Measurements from ENCODE around the gene PLEKHD1. TPM values are rescaled to one million over a fixed set of nuclear protein-coding genes. Genes with fewer than 3 reads are reported as not detected.
"Not testable (repeated sequence)": the region's sequence is repeated elsewhere in the genome, so short reads cannot be mapped to it uniquely, and the experiment has no call there.

The PLEKHD1 gene
- total RNA-seq (2014; rRNA removed; shearing (Covaris generic)): 0.31 TPM in 1 of 2 replicates, not detected in the other

DNA sequence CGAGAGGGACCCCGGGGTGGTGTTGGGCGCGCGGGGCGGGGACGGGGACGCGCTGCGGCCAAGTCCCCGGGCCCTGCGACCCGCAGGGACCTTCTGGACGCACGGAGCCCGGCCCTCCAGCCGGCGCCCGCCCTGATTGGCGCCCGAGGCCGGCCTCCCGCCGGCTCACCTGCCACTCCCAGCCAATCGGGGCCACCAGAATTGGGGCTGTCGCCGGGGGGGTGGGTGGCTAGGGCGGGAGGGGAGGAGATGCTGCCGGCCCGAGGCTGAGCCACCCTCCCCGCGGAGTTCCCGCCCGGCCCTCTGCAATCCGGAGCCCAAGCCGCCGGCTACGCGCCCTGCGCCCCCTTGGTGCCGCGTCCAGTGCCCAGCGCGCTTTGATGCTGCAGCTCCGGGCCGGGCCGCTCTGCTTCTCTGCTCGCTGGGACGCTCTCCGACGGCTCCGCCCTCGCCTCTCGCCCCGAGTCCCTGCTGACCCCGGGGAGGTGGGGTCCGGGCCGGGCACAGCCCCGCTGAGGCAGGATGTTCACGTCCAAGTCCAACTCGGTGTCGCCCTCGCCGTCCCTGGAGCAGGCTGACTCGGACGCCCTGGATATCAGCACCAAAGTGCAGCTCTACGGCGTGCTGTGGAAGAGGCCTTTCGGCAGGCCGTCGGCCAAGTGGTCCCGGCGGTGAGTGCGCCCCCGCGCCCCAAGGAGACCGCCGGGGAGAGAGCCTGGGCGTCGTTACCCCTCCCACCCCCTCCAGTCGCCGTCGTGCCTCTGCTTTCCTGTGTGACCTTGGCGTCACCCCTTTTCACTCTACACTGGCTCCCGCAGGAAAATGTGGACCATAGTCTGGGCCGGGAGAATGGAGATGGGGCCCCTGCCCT lies at the start of gene PLEKHD1:
Gene PLEKHD1, plus strand, starts transcription at position 285 of the 871 bp plus-strand sequence. Its CDS starts 238 bp downstream, at position 523.
- peak; percentile 86 for DNase-seq (ENCODE audit: low spot score)
- in situ Hi-C loops (cut with HindIII; ENCODE audit: low sequenced_read_pairs): no loop called here

DNA sequence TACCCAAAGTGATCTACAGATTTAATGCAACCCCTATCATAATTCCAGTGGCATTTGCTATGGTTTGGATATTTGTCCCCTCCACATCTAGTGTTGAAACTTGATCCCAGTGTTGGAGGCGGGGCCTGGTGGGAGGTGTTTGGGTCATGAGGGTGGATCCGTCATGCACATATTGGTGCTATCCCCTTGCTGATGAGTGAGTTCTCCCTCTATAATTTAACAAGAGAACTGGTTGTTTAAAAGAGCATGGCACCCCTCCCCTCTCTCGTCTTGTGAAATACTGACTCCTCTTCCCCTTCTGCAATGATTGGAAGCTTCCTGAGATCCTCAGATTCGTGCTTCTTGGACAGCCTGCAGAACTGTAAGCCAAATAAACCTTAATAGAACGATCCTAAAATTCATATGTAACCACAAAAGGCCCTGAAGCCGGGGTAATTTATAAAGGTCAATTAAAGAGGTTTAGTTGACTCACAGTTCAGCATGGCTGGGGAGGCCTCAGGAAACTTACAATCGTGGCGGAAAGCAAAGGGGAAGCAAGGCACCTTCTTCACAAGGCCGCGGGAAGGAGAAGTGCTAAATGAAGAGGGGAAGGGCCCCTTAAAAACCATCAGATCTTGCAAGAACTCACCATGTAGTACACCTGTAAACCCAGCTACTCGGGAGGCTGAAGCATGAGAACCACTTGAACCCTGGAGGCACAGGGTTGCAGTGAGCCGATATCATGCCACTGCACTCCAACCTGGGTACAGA lies 44.8 kb upstream of the PLEKHD1 start:
- in situ Hi-C loops (cut with HindIII; ENCODE audit: low sequenced_read_pairs): no loop called here
- DNase-seq (ENCODE audit: low spot score): no peak

DNA sequence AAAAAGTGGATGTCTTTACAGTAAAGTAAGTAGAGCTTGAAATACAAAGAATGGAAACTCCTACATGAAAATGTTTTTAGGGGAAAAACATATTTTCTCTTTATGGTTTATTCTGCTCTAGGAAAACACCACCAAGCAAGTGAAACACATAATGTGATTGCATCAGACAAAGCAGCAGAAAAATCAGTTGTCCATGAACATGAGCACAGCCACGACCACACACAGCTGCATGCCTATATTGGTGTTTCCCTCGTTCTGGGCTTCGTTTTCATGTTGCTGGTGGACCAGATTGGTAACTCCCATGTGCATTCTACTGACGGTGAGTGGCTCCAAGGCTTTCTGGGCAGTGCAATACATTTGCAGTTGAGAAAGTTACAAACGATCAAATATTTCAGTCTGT lies 42.6 kb upstream of the PLEKHD1 start:
- in situ Hi-C loops (cut with HindIII; ENCODE audit: low sequenced_read_pairs): no loop called here
- DNase-seq (ENCODE audit: low spot score): no peak

DNA sequence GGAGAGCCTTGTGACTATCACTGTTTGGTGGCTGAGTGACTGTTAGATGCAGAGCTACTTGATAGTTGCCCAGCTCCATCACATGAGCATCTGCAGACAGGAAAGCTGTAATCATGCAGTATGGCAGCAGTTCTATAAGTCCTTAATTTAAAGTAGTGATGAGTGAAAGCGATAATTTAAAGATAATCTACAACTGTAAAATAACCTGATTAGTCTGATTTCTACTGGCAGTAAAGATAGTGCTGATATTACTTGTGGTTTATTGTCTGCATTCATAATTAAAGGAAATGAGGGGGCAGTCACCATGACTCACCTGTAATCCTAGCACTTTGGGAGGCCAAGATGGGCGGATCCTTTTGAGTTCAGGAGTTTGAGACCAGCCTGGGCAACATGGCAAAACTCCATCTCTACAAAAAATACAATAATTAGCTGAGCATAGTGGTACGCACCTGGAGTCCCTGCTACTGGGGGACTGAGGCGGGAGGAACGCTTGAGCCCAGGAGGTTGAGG lies 41.2 kb upstream of the PLEKHD1 start:
- in situ Hi-C loops (cut with HindIII; ENCODE audit: low sequenced_read_pairs): no loop called here
- no peak for DNase-seq (ENCODE audit: low spot score)

DNA sequence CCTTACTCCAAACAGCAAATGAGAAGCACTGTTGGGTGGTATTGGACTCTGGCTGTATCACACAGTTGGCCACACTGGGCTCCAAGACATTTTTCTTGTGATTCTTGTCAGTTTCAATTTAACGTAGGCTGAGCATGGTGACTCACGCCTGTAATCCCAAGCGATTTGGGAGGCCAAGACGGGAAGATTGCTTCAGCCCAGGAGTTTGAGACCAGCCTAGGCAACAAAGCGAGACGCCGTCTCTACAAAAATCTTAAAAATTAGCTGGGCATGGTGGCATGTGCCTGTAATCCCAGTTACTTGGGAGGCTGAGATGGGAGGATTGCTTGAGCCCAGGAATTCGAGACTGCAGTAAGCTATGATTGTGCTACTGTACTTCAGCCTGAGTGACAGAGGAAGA lies 35.3 kb upstream of the PLEKHD1 start:
- in situ Hi-C loops (cut with HindIII; ENCODE audit: low sequenced_read_pairs): no loop called here
- DNase-seq (ENCODE audit: low spot score): no peak

DNA sequence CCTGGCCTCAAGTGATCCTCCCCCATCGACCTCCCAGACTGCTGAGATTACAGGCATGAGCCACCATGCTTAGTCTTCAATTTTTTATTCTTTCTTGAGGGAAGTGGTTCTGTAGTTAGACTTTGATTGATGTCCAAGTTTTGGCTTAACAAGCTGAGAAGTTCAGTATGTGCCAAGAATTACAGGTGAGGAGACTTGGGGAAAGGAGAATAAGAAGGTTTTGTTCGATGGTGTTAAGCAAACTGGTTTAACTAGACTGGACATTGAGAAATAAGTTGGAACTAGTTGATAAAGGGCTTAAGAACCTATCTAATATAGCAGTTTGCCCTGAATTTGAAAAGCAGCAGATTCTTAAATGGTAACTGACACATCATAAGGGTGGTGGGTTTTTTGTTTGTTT lies 32.6 kb upstream of the PLEKHD1 start:
- no peak for DNase-seq (ENCODE audit: low spot score)
- in situ Hi-C loops (cut with HindIII; ENCODE audit: low sequenced_read_pairs): loop anchor here (25.0 kb wide), 1 partner anchor 215 kb away; no protein-coding TSS in a partner anchor

DNA sequence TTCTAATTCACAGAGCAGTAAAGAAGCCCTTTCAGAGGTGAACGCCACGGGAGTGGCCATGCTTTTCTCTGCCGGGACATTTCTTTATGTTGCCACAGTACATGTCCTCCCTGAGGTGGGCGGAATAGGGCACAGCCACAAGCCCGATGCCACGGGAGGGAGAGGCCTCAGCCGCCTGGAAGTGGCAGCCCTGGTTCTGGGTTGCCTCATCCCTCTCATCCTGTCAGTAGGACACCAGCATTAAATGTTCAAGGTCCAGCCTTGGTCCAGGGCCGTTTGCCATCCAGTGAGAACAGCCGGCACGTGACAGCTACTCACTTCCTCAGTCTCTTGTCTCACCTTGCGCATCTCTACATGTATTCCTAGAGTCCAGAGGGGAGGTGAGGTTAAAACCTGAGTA lies 26.2 kb upstream of the PLEKHD1 start:
- in situ Hi-C loops (cut with HindIII; ENCODE audit: low sequenced_read_pairs): loop anchor here (25.0 kb wide), 1 partner anchor 221 kb away; no protein-coding TSS in a partner anchor
- no peak for DNase-seq (ENCODE audit: low spot score)

DNA sequence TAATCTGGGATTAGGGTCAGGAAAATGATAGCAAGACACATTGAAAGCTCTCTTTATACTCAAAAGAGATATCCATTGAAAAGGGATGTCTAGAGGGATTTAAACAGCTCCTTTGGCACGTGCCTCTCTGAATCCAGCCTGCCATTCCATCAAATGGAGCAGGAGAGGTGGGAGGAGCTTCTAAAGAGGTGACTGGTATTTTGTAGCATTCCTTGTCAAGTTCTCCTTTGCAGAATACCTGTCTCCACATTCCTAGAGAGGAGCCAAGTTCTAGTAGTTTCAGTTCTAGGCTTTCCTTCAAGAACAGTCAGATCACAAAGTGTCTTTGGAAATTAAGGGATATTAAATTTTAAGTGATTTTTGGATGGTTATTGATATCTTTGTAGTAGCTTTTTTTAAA lies 25.4 kb upstream of the PLEKHD1 start:
- DNase-seq (ENCODE audit: low spot score): no peak
- in situ Hi-C loops (cut with HindIII; ENCODE audit: low sequenced_read_pairs): loop anchor here (25.0 kb wide), 1 partner anchor 222 kb away; no protein-coding TSS in a partner anchor

DNA sequence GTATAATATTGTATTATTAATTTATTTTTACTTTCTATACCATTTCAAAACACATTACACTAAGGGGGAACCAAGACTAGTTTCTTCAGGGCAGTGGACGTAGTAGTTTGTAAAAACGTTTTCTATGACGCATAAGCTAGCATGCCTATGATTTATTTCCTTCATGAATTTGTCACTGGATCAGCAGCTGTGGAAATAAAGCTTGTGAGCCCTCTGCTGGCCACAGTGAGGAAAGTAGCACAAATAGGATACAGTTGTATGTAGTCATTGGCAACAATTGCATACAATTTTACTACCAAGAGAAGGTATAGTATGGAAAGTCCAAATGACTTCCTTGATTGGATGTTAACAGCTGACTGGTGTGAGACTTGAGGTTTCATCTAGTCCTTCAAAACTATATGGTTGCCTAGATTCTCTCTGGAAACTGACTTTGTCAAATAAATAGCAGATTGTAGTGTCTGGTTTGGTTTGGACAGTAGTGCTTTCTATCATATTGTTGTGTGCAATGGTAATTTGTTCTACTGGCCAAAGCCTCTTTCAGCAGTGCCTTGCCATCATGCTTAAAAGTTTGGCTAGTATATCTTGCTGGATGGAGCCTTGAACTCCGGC lies 24.3 kb upstream of the PLEKHD1 start:
- in situ Hi-C loops (cut with HindIII; ENCODE audit: low sequenced_read_pairs): loop anchor here (25.0 kb wide), 1 partner anchor 223 kb away; no protein-coding TSS in a partner anchor
- peak; percentile 86 for DNase-seq (ENCODE audit: low spot score)

DNA sequence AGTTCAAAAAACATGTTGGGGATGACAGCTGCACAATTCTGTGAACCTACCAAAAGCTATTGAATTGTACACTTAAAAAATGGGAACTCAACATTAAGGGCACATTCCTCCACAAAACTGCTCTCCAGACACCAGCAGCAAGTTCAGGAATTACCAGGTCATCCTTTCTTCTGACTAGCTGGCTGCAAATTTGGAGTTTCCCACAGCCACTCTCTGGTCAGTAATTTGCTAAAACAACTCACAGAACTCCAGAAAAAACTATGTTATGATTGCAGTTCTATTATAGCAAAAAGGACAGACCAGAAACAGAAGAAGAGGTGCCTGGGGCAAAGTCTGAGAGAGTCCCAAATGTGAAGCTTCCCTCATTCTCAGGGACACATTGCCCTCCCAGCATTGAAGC lies 20.1 kb upstream of the PLEKHD1 start:
- in situ Hi-C loops (cut with HindIII; ENCODE audit: low sequenced_read_pairs): loop anchor here (25.0 kb wide), 1 partner anchor 227 kb away; no protein-coding TSS in a partner anchor
- DNase-seq (ENCODE audit: low spot score): no peak

DNA sequence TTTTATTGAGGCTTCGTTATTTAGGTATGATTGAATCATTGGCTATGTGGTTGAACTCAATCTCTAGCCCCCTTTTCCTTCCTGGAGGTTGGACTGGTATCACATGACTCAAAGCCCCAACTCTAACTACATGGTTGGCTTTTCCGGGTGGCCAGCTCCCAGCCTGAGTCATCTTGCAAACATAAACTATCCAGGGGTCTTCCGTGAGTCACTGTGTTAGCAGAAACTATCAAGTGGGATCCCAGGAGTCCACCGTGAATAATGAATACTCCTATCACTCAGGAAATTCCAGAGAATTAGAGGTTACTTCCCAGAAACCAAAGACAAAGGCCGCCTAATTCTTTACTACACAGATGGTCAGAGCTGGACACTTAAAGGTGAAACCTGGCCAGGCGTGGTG lies 19.7 kb upstream of the PLEKHD1 start:
- in situ Hi-C loops (cut with HindIII; ENCODE audit: low sequenced_read_pairs): loop anchor here (25.0 kb wide), 1 partner anchor 228 kb away; no protein-coding TSS in a partner anchor

DNA sequence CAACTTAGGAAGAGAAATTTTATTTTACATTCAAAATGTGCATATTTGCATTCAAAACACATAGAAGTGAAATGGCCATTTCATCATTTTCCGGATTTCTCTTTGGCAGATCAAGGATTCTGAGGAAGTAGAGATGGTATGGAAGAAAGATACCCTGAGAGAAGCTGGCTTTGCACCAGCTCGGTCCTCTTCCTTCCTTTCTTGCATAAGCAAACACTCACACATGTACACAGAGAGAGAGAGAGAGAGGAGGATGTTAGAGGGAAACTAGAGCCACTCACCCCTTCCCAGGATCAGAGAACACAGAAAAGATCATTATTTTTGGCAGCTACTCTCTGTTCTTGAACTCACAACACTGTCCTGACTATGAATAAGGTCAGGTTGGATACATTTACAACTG lies 15.6 kb upstream of the PLEKHD1 start:
- DNase-seq (ENCODE audit: low spot score): no peak
- in situ Hi-C loops (cut with HindIII; ENCODE audit: low sequenced_read_pairs): loop anchor here (25.0 kb wide), 1 partner anchor 232 kb away; no protein-coding TSS in a partner anchor

More for the DNA sequence above, 19.7 kb upstream of the PLEKHD1 start:
- DNase-seq (ENCODE audit: low spot score): no peak

DNA sequence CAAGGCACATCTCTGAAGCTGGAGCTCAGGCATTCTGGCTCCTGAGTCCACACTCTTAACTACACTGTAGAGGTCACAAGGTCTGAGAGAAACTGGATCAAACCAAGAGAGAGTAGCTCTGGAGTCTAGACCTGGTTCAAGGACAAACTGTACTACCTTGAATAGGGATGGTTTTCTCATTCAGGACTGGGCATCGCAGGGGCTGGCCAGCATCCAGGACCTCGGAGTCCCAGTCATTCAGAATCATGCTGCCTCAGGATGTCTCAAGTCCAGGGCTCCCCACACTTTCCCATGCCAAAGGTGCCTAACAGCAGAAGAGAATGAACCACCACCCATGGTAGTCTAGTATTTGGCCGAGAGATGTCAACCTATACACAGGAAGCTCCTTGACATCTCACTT lies 13.1 kb upstream of the PLEKHD1 start:
- in situ Hi-C loops (cut with HindIII; ENCODE audit: low sequenced_read_pairs): loop anchor here (25.0 kb wide), 1 partner anchor 234 kb away; no protein-coding TSS in a partner anchor

DNA sequence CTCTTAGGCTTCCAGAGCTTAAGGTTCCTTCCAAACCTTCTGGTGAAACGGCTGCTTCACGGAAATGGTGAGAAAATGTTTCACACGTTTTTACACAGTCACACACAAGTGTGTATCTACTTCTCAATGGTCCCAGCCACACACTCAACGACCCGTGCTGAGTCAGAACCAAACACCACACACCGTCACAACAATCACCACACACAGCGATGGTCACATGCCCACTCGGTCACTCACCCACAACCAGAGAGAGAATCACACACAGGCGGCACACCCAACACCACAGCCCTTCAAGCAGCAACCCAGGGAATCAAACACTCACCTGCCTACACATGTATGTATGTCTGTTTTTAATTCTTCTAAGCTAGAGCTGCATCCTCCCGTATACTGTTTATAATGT lies 12.6 kb upstream of the PLEKHD1 start:
- in situ Hi-C loops (cut with HindIII; ENCODE audit: low sequenced_read_pairs): loop anchor here (25.0 kb wide), 1 partner anchor 235 kb away; no protein-coding TSS in a partner anchor
- DNase-seq (ENCODE audit: low spot score): no peak

More for the DNA sequence above, 13.1 kb upstream of the PLEKHD1 start:
- no peak for DNase-seq (ENCODE audit: low spot score)

DNA sequence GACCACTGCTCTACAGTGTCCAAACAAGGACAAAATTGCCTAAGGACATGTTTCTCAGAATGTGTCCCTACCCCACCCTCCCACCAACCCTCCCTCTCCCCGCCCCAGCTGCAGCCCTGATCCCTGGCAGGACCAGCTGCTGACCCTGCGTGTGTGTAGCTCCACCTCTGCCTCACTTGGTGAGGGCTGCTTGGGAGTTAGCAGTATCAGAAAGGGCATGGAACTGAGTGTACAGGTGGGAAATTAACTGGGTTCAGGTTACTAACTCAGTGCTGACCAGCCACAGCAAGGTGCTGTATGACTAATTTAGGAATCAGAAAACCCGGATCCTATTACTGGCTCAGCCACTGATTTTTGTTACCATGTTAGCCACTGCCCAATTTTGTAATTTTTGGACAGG lies 11.3 kb upstream of the PLEKHD1 start:
- no peak for DNase-seq (ENCODE audit: low spot score)
- in situ Hi-C loops (cut with HindIII; ENCODE audit: low sequenced_read_pairs): loop anchor here (25.0 kb wide), 1 partner anchor 236 kb away; no protein-coding TSS in a partner anchor

DNA sequence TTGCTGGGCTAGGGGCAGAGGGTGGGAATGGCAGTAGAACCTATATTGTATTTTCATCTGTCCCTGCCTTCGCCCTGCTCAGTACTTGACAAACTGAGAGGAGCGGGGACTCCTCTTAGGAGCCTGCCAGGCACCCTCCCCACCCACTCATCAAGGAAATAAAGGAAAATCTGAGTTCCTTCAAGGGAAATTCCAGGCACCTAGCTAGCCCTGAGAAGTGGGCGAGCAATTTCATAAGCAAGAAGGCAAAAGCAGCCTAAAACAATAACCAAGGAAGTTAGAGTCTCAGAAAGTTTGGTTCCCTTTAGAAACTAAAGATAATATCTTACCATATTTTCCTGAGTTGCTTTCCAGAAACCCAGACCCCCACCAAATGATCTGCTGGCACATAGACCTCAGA lies 10.6 kb upstream of the PLEKHD1 start:
- no peak for DNase-seq (ENCODE audit: low spot score)
- in situ Hi-C loops (cut with HindIII; ENCODE audit: low sequenced_read_pairs): loop anchor here (25.0 kb wide), 1 partner anchor 237 kb away; no protein-coding TSS in a partner anchor

DNA sequence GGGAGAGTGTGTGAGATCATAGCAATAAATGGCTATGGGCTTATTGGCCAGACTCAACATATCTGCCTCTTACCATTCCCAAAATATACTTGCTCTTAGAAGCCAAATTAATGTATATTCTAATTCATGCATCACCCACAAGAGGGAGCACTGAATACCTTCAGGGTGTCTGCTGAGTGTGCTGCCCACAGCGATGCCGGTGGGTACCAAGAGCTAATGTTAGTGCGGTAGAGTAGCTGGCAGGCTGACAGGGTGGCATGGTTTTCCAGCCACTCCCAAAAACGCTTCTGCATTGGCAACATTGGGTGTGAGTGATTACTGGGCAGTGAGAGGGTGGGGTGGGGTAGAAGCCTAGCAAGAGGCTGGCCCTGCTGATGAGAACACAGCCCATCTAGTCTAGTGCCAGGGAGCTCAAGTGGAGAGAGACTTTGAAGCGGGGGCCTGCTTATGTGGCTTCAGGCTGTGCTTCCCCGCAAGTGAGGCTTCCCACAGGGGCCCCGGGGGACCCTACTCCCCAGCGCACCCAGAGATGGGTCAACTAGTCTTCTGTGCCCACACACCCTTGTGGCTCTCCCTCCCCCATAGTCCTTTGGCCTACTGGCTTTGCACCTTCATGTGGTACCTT lies 9.2 kb upstream of the PLEKHD1 start:
- peak; percentile 35 for DNase-seq (ENCODE audit: low spot score)
- in situ Hi-C loops (cut with HindIII; ENCODE audit: low sequenced_read_pairs): no loop called here

DNA sequence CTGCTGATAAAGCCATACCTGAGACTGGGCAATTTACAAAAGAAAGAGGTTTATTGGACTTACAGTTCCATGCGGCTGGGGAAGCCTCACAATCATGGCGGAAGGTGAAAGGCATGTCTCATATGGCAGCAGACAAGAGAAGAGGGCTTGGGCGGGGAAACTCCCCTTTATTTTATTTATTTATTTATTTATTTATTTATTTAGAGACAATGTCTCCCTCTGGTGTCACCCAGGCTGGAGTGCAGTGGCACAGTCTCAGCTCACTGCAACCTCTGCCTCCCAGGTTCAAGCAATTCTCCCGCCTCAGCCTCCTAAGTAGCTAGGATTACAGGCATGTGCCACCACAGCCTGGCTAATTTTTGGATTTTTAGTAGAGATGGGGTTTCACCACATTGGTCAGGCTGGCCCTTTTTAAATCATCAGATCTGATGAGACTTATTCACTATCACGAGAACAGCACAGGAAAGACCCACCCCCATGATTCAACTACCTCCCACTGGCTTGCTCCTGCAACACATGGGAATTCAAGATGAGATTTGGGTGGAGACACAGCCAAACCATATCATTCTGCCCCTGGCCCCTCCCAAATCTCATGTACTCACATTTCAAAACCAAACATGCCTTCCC lies 7.6 kb upstream of the PLEKHD1 start:
- DNase-seq (ENCODE audit: low spot score); in situ Hi-C loops (cut with HindIII; ENCODE audit: low sequenced_read_pairs): not testable (repeated sequence)

Measured in G401 (cell line).